Activated CD8-positive, alpha-beta memory T cell treated with anti-CD3 and anti-CD28 coated beads, Interleukin-2, amount 10 ng/mL, durations not matched to agents 7 days and 5 days (primary cell): ENCODE results near the gene CDHR1. TPM values are rescaled to one million over a fixed set of nuclear protein-coding genes. Genes with fewer than 3 reads are reported as not detected.

Source experiments
- ATAC-seq: fragments of 150-1000 bp; cut with Tn5 transposase; one replicate; pipeline ENCODE4 v1.10.0; 2021; ENCODE audit warnings: moderate library complexity
- CTCF ChIA-PET: fragments of 350-600 bp; sonication (Branson Sonifier 250); formaldehyde crosslinking; loops from one replicate; lab custom pipeline; 2021; ENCODE audit warnings: antibody characterized with exemption; lab: Charles Lee
- DNase-seq: peaks from one replicate; pipeline ENCODE4 v3.0.0-alpha.2; 2020
- H3K27ac Mint-ChIP-seq: one replicate; pipeline ENCODE4 v1.8.0; 2021; ENCODE audit warnings: mild to moderate bottlenecking, mixed read lengths
- H3K27me3 Mint-ChIP-seq: one replicate; pipeline ENCODE4 v1.8.0; 2021; ENCODE audit warnings: mixed read lengths
- H3K36me3 Mint-ChIP-seq: one replicate; pipeline ENCODE4 v1.8.0; 2021; ENCODE audit warnings: mild to moderate bottlenecking, mixed read lengths
- H3K4me1 Mint-ChIP-seq: one replicate; pipeline ENCODE4 v1.8.0; 2021; ENCODE audit warnings: mixed read lengths
- H3K4me3 Mint-ChIP-seq: one replicate; pipeline ENCODE4 v1.8.0; 2021; ENCODE audit warnings: mild to moderate bottlenecking, moderate library complexity, mixed read lengths
- H3K9me3 Mint-ChIP-seq: one replicate; pipeline ENCODE4 v1.8.0; 2022; ENCODE audit warnings: low read depth, mixed read lengths
- total RNA-seq, 2 experiments: library from RNA; stranded (reverse); gene quantifications; one replicate each; pipeline ENCODE4 v1.2.3, GENCODE V29; 2021

Gene CDHR1
- total RNA-seq, 2 experiments from 2014 or later, result 0.37 to 1.6 TPM

- ATAC-seq (peak; percentile 76), DNase-seq (peak; percentile 85)
- no peak overlapping the region for H3K4me3 Mint-ChIP-seq
- H3K4me1 Mint-ChIP-seq, result peaks cover 24% of the 10 kb centered on the region
- H3K27ac Mint-ChIP-seq, result no peak overlapping the region
- CTCF ChIA-PET, result interaction anchor here (0.6 to 11.2 kb wide), 26 partner anchors 9 to 297 kb away, joined by 3 to 238 read pairs (median 5); partner anchors contain the start of gene CCSER2
- H3K9me3 Mint-ChIP-seq, result no peaks in the 10 kb centered on the region
- H3K27me3 Mint-ChIP-seq, result peaks cover 36% of the 10 kb centered on the region
- no peaks in the 10 kb centered on the region for H3K36me3 Mint-ChIP-seq
Measured at GRCh38 chr10:84267503-84268126, 73.3 kb downstream of the CDHR1 start.

- DNase-seq, result no peak
- CTCF ChIA-PET, result interaction anchor here (1.8 to 11.2 kb wide), 3 partner anchors 10 to 269 kb away, joined by 4 to 238 read pairs (median 5); partner anchors contain the start of gene CCSER2
- H3K27ac Mint-ChIP-seq, result no peak overlapping the region
- H3K36me3 Mint-ChIP-seq, result no peaks in the 10 kb centered on the region
- H3K27me3 Mint-ChIP-seq, result peaks cover 23% of the 10 kb centered on the region
- no peak for ATAC-seq
- H3K9me3 Mint-ChIP-seq, result no peaks in the 10 kb centered on the region
- no peak overlapping the region for H3K4me3 Mint-ChIP-seq
- peaks cover 24% of the 10 kb centered on the region for H3K4me1 Mint-ChIP-seq
Measured at GRCh38 chr10:84269162-84269561, 74.8 kb downstream of the CDHR1 start.

Other genes with a start within 250 kb of the CDHR1 start
- gene GHITM, start 55.0 kb upstream of the CDHR1 start, total RNA-seq, result 100 to 1,000 TPM; 110 to 145 TPM
- not detected for gene GPR15LG, start 20.7 kb upstream of the CDHR1 start, total RNA-seq
- gene LRIT2, start 31.0 kb downstream of the CDHR1 start, total RNA-seq, result not detected
- gene LRIT1, start 47.0 kb downstream of the CDHR1 start, total RNA-seq, result not detected
- not detected for gene RGR, start 50.5 kb downstream of the CDHR1 start, total RNA-seq
- 10 to 100 TPM; 52.7 to 80.3 TPM for gene CCSER2, start 134.1 kb downstream of the CDHR1 start, total RNA-seq